ENCODE data around the gene TESMIN. TPM values are rescaled to one million over a fixed set of nuclear protein-coding genes. Genes with fewer than 3 reads are reported as not detected.

TESMIN gene
- total and polyA plus RNA-seq, 2 of the 4 experiments (the other 2 are of a cell fraction): 0.90 to 2.2 TPM

DNA sequence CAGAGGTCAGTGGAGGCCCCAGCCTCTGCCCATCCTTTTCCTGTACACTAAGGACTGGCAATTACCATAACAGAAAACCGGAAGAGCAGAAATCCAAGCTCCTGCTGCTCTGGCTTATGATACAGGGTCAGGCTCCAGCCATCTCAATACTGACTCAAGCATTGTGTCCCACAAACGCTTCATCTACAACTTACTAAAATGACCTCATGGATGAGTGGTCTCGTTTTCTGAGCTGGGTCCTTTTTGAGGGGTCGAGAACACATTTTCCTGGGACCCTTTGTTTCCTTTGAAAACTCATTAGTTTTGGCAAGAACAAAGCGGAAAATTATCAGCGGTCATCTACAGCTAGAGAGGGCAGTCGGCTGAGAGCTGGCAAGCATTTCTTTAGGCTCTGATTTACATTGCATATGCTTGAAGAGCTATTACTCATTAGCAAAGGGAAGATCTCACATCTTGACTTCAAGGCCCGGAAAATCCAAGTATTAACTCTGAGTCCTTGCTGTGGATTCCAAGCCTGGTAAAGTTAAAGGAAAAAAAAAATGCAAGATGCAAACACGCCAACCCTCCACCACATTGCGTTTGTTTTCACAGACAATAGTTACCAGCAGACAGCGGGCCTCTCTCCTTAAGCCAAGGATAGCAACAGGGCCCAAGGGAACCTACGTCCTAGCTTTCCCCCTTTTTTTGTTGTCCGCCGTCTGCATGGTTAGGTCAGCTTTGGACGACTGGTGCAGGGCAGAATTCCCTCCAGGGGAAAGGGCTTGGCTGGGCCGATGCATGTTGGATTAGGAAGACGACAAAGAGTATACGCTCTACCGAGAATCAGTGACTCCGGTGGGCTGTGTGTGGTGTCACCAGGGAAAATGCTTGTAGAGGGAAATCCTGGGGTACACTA is 1.8 kb downstream of the TESMIN start:
- ATAC-seq (ENCODE audit: low read depth) (no peak), DNase-seq (peak; percentile 12)
- Histone ChIP-seq H2BK5ac (ENCODE audit: low read depth, low read length, poor library complexity, severe bottlenecking) (no peak overlapping the region), H3K27ac (ENCODE audit: insufficient read depth, low read length) (no peak overlapping the region), H2AK5ac (ENCODE audit: low read depth, low read length) (no peak overlapping the region), H3K9me3 (ENCODE audit: control insufficient read depth, insufficient read depth, low read length) (no peaks in the 10 kb centered on the region), H4K8ac (ENCODE audit: low read depth in 2 of 2, low read length in 2 of 2) (no peak overlapping the region), H3K56ac (ENCODE audit: extremely low read depth, insufficient read depth, low read length) (no peak overlapping the region), H3K9me1 (ENCODE audit: insufficient read depth, low read length) (no peaks in the 10 kb centered on the region), H3K79me1 (ENCODE audit: low read depth in 1 of 2, low read length in 2 of 2) (no peaks in the 10 kb centered on the region), H3K4ac (ENCODE audit: low read depth, low read length) (no peak overlapping the region), H4K91ac (ENCODE audit: insufficient read depth, low read depth, low read length) (no peak overlapping the region), H3K4me3 (ENCODE audit: insufficient read depth, low read depth, low read length) (no peak overlapping the region), H2BK20ac (ENCODE audit: low read depth, low read length) (no peak overlapping the region), H3K36me3 (ENCODE audit: control insufficient read depth, insufficient read depth, low read length) (peaks cover 4% of the 10 kb centered on the region; the same call in 1 of the 2 replicates), H3K4me2 (ENCODE audit: low read depth, low read length) (no peak overlapping the region), H3K23ac (ENCODE audit: low read depth, low read length) (no peak overlapping the region), H3K9ac (ENCODE audit: low read depth, low read length) (no peak overlapping the region), H3K14ac (replicated peaks; ENCODE audit: low read depth, low read length) (no peak overlapping the region), H4K5ac (ENCODE audit: low read depth, low read length) (no peak overlapping the region), H3K4me1 (ENCODE audit: control insufficient read depth, insufficient read depth, low read length) (no peaks in the 10 kb centered on the region), H3K18ac (ENCODE audit: low read depth, low read length) (no peak overlapping the region), H2BK15ac (ENCODE audit: low read depth, low read length) (no peak overlapping the region), H3K27me3 (ENCODE audit: control insufficient read depth, insufficient read depth, low read length) (no peaks in the 10 kb centered on the region), H2AK9ac (replicated peaks; ENCODE audit: low read depth, low read length, poor library complexity) (no peak overlapping the region), H2AFZ (replicated peaks; ENCODE audit: low read length, poor library complexity) (no peak overlapping the region), H2BK120ac (ENCODE audit: low read depth, low read length) (no peak overlapping the region), H4K20me1 (ENCODE audit: insufficient read depth, low read length) (no peaks in the 10 kb centered on the region)
- BruUV-seq (replicated peaks): no TSS peak
- in situ Hi-C loops (cut with MboI; ENCODE audit: low sequenced_read_pairs): no loop called here
- CTCF ChIA-PET: interaction anchor here (1.2 kb wide), 1 partner anchor 8 kb away, joined by 3 read pairs; no protein-coding TSS in a partner anchor
- dilution Hi-C loops (cut with HindIII; ENCODE audit: low sequenced_read_pairs, unreplicated experiment): no loop called here
- 79% methylated on average over 6 of the region's 20 CpGs; no CpG with 5 or more reads in 1 of the 2 experiments for WGBS, 2 experiments (ENCODE audit: extremely low coverage in 2 of 2, insufficient read length in 1 of 2)
- POLR2A ChIA-PET (ENCODE audit: unreplicated experiment): no interaction called here
- intact Hi-C loops (cut with micrococcal nuclease): no loop called here
- TF ChIP-seq NFE2L2 (IDR thresholded peaks at IDR 0.05; ENCODE audit: low read depth, low read length) (no peak), BHLHE40 (IDR thresholded peaks at IDR 0.05; ENCODE audit: low read depth, low read length) (no peak), CHD1 (IDR thresholded peaks at IDR 0.05; ENCODE audit: low read depth, low read length) (no peak), RCOR1 (IDR thresholded peaks at IDR 0.05; ENCODE audit: insufficient replicate concordance, low read length) (no peak), RAD21 (IDR thresholded peaks at IDR 0.05; ENCODE audit: low read length) (no peak), RFX5 (IDR thresholded peaks at IDR 0.05; ENCODE audit: low read depth, low read length) (no peak), MAFK (IDR thresholded peaks at IDR 0.05; ENCODE audit: low read depth, low read length) (no peak)
- TF ChIP-seq, protein P1, sequence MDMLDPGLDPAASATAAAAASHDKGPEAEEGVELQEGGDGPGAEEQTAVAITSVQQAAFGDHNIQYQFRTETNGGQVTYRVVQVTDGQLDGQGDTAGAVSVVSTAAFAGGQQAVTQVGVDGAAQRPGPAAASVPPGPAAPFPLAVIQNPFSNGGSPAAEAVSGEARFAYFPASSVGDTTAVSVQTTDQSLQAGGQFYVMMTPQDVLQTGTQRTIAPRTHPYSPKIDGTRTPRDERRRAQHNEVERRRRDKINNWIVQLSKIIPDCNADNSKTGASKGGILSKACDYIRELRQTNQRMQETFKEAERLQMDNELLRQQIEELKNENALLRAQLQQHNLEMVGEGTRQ (IDR thresholded peaks at IDR 0.05; ENCODE audit: low read depth, low read length): no peak
- TF ChIP-seq, protein P2, sequence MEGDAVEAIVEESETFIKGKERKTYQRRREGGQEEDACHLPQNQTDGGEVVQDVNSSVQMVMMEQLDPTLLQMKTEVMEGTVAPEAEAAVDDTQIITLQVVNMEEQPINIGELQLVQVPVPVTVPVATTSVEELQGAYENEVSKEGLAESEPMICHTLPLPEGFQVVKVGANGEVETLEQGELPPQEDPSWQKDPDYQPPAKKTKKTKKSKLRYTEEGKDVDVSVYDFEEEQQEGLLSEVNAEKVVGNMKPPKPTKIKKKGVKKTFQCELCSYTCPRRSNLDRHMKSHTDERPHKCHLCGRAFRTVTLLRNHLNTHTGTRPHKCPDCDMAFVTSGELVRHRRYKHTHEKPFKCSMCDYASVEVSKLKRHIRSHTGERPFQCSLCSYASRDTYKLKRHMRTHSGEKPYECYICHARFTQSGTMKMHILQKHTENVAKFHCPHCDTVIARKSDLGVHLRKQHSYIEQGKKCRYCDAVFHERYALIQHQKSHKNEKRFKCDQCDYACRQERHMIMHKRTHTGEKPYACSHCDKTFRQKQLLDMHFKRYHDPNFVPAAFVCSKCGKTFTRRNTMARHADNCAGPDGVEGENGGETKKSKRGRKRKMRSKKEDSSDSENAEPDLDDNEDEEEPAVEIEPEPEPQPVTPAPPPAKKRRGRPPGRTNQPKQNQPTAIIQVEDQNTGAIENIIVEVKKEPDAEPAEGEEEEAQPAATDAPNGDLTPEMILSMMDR (conservative IDR thresholded peaks at IDR 0.05; ENCODE audit: low read depth, low read length): no peak

Data from IMR-90 (cell line).